Fibroblast of lung (primary cell): Measurements from ENCODE around the gene FAXC.

Experiments
- EZH2 ChIP-seq: IDR thresholded peaks from 2 replicates; pipeline ENCODE4 v1.5.1; 2012; ENCODE audit warnings: low read length, control low read depth, mild to moderate bottlenecking; ENCODE audit errors: missing control alignments
- TF ChIP-seq, protein P1 (sequence below), 2 donors: IDR thresholded peaks in 1 of 2; conservative IDR thresholded peaks in 1 of 2; 1 replicate in 1 of 2; 2 replicates in 1 of 2; pipeline ENCODE4 v1.5.1; 2011 to 2012; ENCODE audit warnings: low read length in 2 of 2, control low read depth in 1 of 2, inconsistent platforms in 1 of 2, low read depth in 1 of 2, mild to moderate bottlenecking in 1 of 2

DNA sequence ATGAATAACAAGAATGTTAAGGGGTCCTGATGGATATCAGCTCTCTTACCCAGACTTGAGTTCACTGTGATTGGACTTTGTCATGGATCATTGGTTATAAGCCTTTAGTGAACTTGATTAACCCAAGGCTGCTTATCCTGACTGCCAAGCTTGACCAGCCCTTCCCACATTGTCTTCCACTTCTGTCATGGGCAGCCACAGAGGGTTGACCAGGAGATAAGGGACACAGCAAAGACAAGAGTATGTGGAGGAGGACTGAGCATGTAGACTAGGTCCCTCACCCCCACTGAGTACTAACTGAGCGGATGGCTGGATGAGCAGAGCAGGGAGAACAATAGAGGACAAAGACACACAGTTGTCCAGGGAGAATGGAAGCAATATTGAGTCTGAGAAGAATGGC, 52.5 kb downstream of the FAXC start:
- TF ChIP-seq, protein P1, sequence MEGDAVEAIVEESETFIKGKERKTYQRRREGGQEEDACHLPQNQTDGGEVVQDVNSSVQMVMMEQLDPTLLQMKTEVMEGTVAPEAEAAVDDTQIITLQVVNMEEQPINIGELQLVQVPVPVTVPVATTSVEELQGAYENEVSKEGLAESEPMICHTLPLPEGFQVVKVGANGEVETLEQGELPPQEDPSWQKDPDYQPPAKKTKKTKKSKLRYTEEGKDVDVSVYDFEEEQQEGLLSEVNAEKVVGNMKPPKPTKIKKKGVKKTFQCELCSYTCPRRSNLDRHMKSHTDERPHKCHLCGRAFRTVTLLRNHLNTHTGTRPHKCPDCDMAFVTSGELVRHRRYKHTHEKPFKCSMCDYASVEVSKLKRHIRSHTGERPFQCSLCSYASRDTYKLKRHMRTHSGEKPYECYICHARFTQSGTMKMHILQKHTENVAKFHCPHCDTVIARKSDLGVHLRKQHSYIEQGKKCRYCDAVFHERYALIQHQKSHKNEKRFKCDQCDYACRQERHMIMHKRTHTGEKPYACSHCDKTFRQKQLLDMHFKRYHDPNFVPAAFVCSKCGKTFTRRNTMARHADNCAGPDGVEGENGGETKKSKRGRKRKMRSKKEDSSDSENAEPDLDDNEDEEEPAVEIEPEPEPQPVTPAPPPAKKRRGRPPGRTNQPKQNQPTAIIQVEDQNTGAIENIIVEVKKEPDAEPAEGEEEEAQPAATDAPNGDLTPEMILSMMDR (conservative IDR thresholded peaks at IDR 0.05 in 1 of 2, IDR thresholded peaks at IDR 0.05 in 1 of 2; ENCODE audit: low read depth in 1 of 2, low read length in 2 of 2) = no peak
- no peak for TF ChIP-seq EZH2
